Lung (tissue), 12 donors: Measurements from ENCODE around the gene SORL1. TPM values are rescaled to one million over a fixed set of nuclear protein-coding genes. Genes with fewer than 3 reads are reported as not detected.

Source experiments
- ATAC-seq: fragments of 200-7000 bp; cut with Tn5 transposase; one replicate; pipeline ENCODE4 v1.9.1; 2020; ENCODE audit warnings: moderate number of reproducible peaks; ENCODE audit not compliant: insufficient read depth, low FRiP score
- DNase-seq, 3 donors: peaks; one replicate each; pipeline ENCODE4 v3.0.0-alpha.2; 2013 to 2017
- H3K27ac ChIP-seq, 2 donors: one replicate each; pipeline ENCODE4 v1.5.1; 2013; ENCODE audit warnings: mild to moderate bottlenecking in 2 of 2, moderate library complexity in 2 of 2, control low read depth in 1 of 2, inconsistent platforms in 1 of 2, low read depth in 1 of 2, low read length in 1 of 2
- H3K27me3 ChIP-seq, 3 donors: one replicate each; pipeline ENCODE4 v1.5.1; 2013; ENCODE audit warnings: low read length in 2 of 3; ENCODE audit not compliant: control insufficient read depth in 3 of 3, insufficient read depth in 3 of 3
- H3K36me3 ChIP-seq, 4 donors: one replicate each; pipeline ENCODE4 v1.5.1; 2013; ENCODE audit warnings: low read length in 4 of 4, mild to moderate bottlenecking in 1 of 4, moderate library complexity in 1 of 4; ENCODE audit not compliant: control insufficient read depth in 4 of 4, insufficient read depth in 4 of 4
- H3K4me1 ChIP-seq, 5 donors: one replicate each; pipeline ENCODE4 v1.5.1; 2013; ENCODE audit warnings: low read length in 5 of 5, mild to moderate bottlenecking in 2 of 5, moderate library complexity in 1 of 5; ENCODE audit not compliant: control insufficient read depth in 5 of 5, insufficient read depth in 5 of 5
- H3K4me3 ChIP-seq: one replicate; pipeline ENCODE4 v1.5.1; 2013; ENCODE audit warnings: mild to moderate bottlenecking, control low read depth, moderate library complexity
- H3K9ac ChIP-seq, 2 donors: one replicate each; pipeline ENCODE4 v1.5.1; 2013; ENCODE audit warnings: low read length in 2 of 2, control low read depth in 1 of 2; ENCODE audit not compliant: insufficient read depth in 1 of 2
- H3K9me3 ChIP-seq, 4 donors: one replicate each; pipeline ENCODE4 v1.5.1; 2013; ENCODE audit warnings: low read length in 3 of 4, mild to moderate bottlenecking in 1 of 4, moderate library complexity in 1 of 4; ENCODE audit not compliant: control insufficient read depth in 4 of 4, insufficient read depth in 3 of 4
- CTCF ChIP-seq: IDR thresholded peaks from 2 replicates; pipeline ENCODE4 v1.5.1; 2012; ENCODE audit warnings: mild to moderate bottlenecking; ENCODE audit errors: control extremely low read depth, extremely low read depth
- WGBS, 2 donors: extraction: QIAGEN DNeasy Blood & Tissue Kit; methylation state at CpG; one replicate each; pipeline ENCODE4 v1.1.7; 2013; 5-methylcytosine and 5-hydroxymethylcytosine counted together
- polyA plus RNA-seq, 2 donors: library from polyadenylated mRNA; stranded (reverse); fragments of 200-250 nt; gene quantifications; one replicate each; pipeline ENCODE4 v1.2.1, GENCODE V29; 2013
- total RNA-seq, 2 donors: library from RNA; depleted of rRNA in 1 of 2; stranded (reverse); fragments of >200 nt in 1 of 2; gene quantifications; one replicate each; pipeline ENCODE4 v1.2.1, GENCODE V29; 2014 to 2021
- donor health status: control.
- donor health status: control.
- donor health status: Bipolar disorder and iron deficiency.
- donor health status: healthy.
- donor health status: DM: yes; HTN: yes; CAD: no.

The SORL1 gene
- total and polyA plus RNA-seq, 4 donors = 1.9 to 67.0 (median 49.2) TPM

DNA sequence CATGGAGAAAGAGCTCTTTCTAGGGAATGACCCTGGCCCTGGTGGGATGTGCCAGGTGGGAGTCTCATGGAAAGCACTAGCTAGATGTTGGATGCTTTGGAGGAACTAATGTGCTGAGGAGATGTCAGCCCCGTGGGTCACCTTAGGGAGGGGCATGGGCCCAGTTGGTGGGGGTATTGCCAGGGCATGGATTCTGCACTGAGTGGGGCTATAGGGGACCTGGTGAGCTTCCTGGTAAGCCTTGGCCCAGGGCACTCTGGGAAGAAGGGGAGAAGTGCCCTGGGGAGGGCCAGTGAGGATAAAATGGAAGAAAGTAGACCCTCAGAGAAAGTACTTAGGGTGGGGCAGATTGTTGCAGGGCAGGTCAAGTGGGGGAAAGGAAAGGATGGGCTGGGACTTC is 65.9 kb downstream of the SORL1 start:
- Histone ChIP-seq H3K9ac (no peak overlapping the region), H3K36me3 (peaks cover 0 to 6% (median 0%) of the 10 kb centered on the region in 4 donors), H3K27me3 (no peaks in the 10 kb centered on the region), H3K4me3 (no peak overlapping the region), H3K27ac (no peak overlapping the region), H3K4me1 (no peaks in the 10 kb centered on the region), H3K9me3 (no peaks in the 10 kb centered on the region)
- no peak for TF ChIP-seq CTCF
- DNase-seq = no peak
- no peak for ATAC-seq
- 82 to 85% methylated on average over 1 of the region's 1 CpG for WGBS, 2 donors

DNA sequence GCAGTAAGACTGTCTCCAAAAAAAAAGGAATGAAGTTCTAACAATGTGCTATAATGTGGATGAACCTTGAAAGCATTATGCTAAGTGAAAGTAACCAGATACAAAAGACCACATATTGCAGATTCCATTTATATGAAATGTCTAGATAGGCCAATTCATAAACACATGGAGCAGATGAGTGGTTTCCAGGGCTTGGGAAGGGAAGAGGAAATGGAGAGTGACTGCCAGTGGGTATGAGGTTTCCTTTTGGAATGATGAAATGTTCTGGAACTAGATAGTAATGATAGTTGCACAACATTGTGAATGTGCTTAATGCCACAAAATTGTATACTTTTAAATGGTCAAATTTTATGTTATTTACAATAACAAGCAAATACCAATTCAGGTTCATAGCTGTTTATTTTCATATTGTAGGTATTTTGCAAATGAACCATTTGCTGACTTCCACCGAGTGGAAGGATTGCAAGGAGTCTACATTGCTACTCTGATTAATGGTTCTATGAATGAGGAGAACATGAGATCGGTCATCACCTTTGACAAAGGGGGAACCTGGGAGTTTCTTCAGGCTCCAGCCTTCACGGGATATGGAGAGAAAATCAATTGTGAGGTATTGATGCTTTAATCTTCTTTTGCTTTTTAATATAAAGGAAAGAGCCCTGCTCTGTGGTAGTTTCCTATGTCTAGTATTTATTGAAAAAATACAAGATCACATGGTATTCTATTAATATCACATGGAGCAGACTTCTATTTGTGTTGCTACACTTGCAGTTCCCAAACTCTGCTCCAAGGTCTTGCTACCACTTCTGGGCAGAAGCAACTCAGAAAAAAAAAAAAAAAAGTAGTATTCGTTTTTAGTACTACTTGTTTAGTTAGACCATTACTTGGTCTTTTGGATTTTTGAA is 68.4 kb downstream of the SORL1 start:
- H3K36me3 ChIP-seq = peaks cover 0 to 14% (median 3%) of the 10 kb centered on the region in 4 donors
- H3K4me3 ChIP-seq = no peak overlapping the region
- ATAC-seq = no peak
- no peaks in the 10 kb centered on the region for H3K4me1 ChIP-seq
- WGBS, 2 donors = 81 to 86% methylated on average over 4 of the region's 4 CpGs
- peaks cover 0 to 4% (median 1%) of the 10 kb centered on the region in 4 donors for H3K9me3 ChIP-seq
- no peak for TF ChIP-seq CTCF
- H3K27me3 ChIP-seq = no peaks in the 10 kb centered on the region
- no peak overlapping the region for H3K27ac ChIP-seq
- DNase-seq = peak in 1 of 3 donors; percentile 8
- no peak overlapping the region for H3K9ac ChIP-seq

- peaks cover 0 to 7% (median 4%) of the 10 kb centered on the region in 4 donors for H3K9me3 ChIP-seq
- H3K27ac ChIP-seq = no peak overlapping the region
- no peak for TF ChIP-seq CTCF
- no peak overlapping the region for H3K4me3 ChIP-seq
- WGBS, 2 donors = 82 to 84% methylated on average over 4 of the region's 4 CpGs
- peaks cover 0 to 14% (median 4%) of the 10 kb centered on the region in 4 donors for H3K36me3 ChIP-seq
- ATAC-seq = no peak
- no peaks in the 10 kb centered on the region for H3K27me3 ChIP-seq
- no peaks in the 10 kb centered on the region for H3K4me1 ChIP-seq
- H3K9ac ChIP-seq = no peak overlapping the region
- DNase-seq = no peak
Observed at GRCh38 chr11:121521145-121522042, 69.3 kb downstream of the SORL1 start.
